Ovary (tissue), 3 donors: ENCODE data around the gene THSD4.

Source experiments
- EP300 ChIP-seq: sonication (generic); formaldehyde crosslinking; IDR thresholded peaks from one replicate; pipeline ENCODE4 v1.6.1; 2017; ENCODE audit warnings: antibody characterized with exemption
- TF ChIP-seq, protein P1 (sequence below), 3 donors: fragments of 450-650 bp in 2 of 3; fragments of 200-600 bp in 1 of 3; IDR thresholded peaks; one replicate each; pipeline versions ENCODE4 v1.5.1 to v1.8.0; 2016 to 2022; ENCODE audit warnings: antibody characterized with exemption in 3 of 3, mild to moderate bottlenecking in 1 of 3
- donor health status: DM: no; HTN: no; CAD: no.

- no peak for TF ChIP-seq EP300
- TF ChIP-seq, protein P1, sequence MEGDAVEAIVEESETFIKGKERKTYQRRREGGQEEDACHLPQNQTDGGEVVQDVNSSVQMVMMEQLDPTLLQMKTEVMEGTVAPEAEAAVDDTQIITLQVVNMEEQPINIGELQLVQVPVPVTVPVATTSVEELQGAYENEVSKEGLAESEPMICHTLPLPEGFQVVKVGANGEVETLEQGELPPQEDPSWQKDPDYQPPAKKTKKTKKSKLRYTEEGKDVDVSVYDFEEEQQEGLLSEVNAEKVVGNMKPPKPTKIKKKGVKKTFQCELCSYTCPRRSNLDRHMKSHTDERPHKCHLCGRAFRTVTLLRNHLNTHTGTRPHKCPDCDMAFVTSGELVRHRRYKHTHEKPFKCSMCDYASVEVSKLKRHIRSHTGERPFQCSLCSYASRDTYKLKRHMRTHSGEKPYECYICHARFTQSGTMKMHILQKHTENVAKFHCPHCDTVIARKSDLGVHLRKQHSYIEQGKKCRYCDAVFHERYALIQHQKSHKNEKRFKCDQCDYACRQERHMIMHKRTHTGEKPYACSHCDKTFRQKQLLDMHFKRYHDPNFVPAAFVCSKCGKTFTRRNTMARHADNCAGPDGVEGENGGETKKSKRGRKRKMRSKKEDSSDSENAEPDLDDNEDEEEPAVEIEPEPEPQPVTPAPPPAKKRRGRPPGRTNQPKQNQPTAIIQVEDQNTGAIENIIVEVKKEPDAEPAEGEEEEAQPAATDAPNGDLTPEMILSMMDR (IDR thresholded peaks at IDR 0.05): no peak
These were observed 10.6 kb upstream of the THSD4 start for GRCh38 chr15:71104636-71105035.
